WTC11 (cell line): Measurements from ENCODE around the gene FGF23. TPM values are rescaled to one million over a fixed set of nuclear protein-coding genes. Genes with fewer than 3 reads are reported as not detected.

Source experiments
- ATAC-seq: fragments of 200-7000 bp; cut with Tn5 transposase; 2 replicates; pipeline ENCODE4 v1.10.0; 2021; ENCODE audit warnings: mild to moderate bottlenecking, moderate library complexity
- CTCF ChIA-PET: fragments of 300-600 bp; sonication (Branson Sonifier 250); formaldehyde crosslinking; loops from one replicate; lab custom pipeline; 2021; ENCODE audit warnings: antibody characterized with exemption; lab: Charles Lee
- POLR2A ChIA-PET: fragments of 350-600 bp; sonication (Branson Sonifier 250); formaldehyde crosslinking; loops from one replicate; lab custom pipeline; 2021; ENCODE audit warnings: antibody characterized with exemption; lab: Charles Lee
- DNase-seq: peaks from one replicate; pipeline ENCODE4 v3.0.0; 2021; ENCODE audit warnings: low spot score
- H3K27ac Mint-ChIP-seq: 2 replicates; pipeline ENCODE4 v1.8.0; 2021; ENCODE audit warnings: mixed read lengths
- H3K27me3 Mint-ChIP-seq: 2 replicates; pipeline ENCODE4 v1.8.0; 2021; ENCODE audit warnings: low read depth, mild to moderate bottlenecking, moderate library complexity, mixed read lengths
- H3K36me3 Mint-ChIP-seq: 2 replicates; pipeline ENCODE4 v1.8.0; 2021; ENCODE audit warnings: mixed read lengths
- H3K4me1 Mint-ChIP-seq: 2 replicates; pipeline ENCODE4 v1.8.0; 2022; ENCODE audit warnings: mixed read lengths
- H3K4me3 Mint-ChIP-seq: 2 replicates; pipeline ENCODE4 v1.8.0; 2021; ENCODE audit warnings: mild to moderate bottlenecking, moderate library complexity, mixed read lengths
- H3K9me3 Mint-ChIP-seq: 2 replicates; pipeline ENCODE4 v1.8.0; 2021; ENCODE audit warnings: mixed read lengths
- ARID4B ChIP-seq: sonication (generic); formaldehyde crosslinking; IDR thresholded peaks from 2 replicates; pipeline ENCODE4 v1.8.0; 2023; ENCODE audit warnings: missing genetic modification reagents, mild to moderate bottlenecking, borderline replicate concordance
- CREM ChIP-seq: sonication (generic); formaldehyde crosslinking; IDR thresholded peaks from 2 replicates; pipeline ENCODE4 v1.8.1; 2022; ENCODE audit warnings: mild to moderate bottlenecking, missing genetic modification reagents, moderate library complexity
- E2F4 ChIP-seq: sonication (generic); formaldehyde crosslinking; IDR thresholded peaks from 2 replicates; pipeline ENCODE4 v1.8.1; 2022; ENCODE audit warnings: low read depth, mild to moderate bottlenecking, moderate library complexity, missing genetic modification reagents, borderline replicate concordance
- ESRRA ChIP-seq: sonication (generic); formaldehyde crosslinking; IDR thresholded peaks from 2 replicates; pipeline ENCODE4 v1.8.1; 2022; ENCODE audit warnings: mild to moderate bottlenecking, missing genetic modification reagents, borderline replicate concordance
- ETV6 ChIP-seq: sonication (generic); formaldehyde crosslinking; IDR thresholded peaks from 2 replicates; pipeline ENCODE4 v1.8.1; 2022; ENCODE audit warnings: mild to moderate bottlenecking, missing genetic modification reagents
- GTF2I ChIP-seq: fragments of 250-450 bp; sonication (Bioruptor Pico); conservative IDR thresholded peaks from 2 replicates; pipeline ENCODE4 v1.4.0; 2021; ENCODE audit warnings: mild to moderate bottlenecking
- JUN ChIP-seq: sonication (generic); formaldehyde crosslinking; IDR thresholded peaks from 2 replicates; pipeline ENCODE4 v1.8.0; 2023; ENCODE audit warnings: mild to moderate bottlenecking, missing genetic modification reagents
- KAT7 ChIP-seq: sonication (generic); formaldehyde crosslinking; IDR thresholded peaks from 2 replicates; pipeline ENCODE4 v1.8.1; 2023; ENCODE audit warnings: missing genetic modification reagents, mild to moderate bottlenecking, borderline replicate concordance
- MYBL2 ChIP-seq: sonication (generic); formaldehyde crosslinking; IDR thresholded peaks from 2 replicates; pipeline ENCODE4 v1.8.1; 2023; ENCODE audit warnings: mild to moderate bottlenecking, moderate library complexity, missing genetic modification reagents
- NR1H2 ChIP-seq: sonication (generic); formaldehyde crosslinking; IDR thresholded peaks from 2 replicates; pipeline ENCODE4 v1.9.0; 2021; ENCODE audit warnings: mild to moderate bottlenecking, moderate library complexity, missing genetic modification reagents
- RELA ChIP-seq: sonication (generic); formaldehyde crosslinking; IDR thresholded peaks from 2 replicates; pipeline ENCODE4 v1.8.1; 2022; ENCODE audit warnings: missing genetic modification reagents, mild to moderate bottlenecking, borderline replicate concordance
- SMAD3 ChIP-seq: sonication (generic); formaldehyde crosslinking; IDR thresholded peaks from 2 replicates; pipeline ENCODE4 v1.8.0; 2022; ENCODE audit warnings: missing genetic modification reagents, mild to moderate bottlenecking, borderline replicate concordance
- TCF7 ChIP-seq: sonication (generic); formaldehyde crosslinking; IDR thresholded peaks from 2 replicates; pipeline ENCODE4 v1.8.0; 2022; ENCODE audit warnings: mild to moderate bottlenecking, low read depth, missing genetic modification reagents, moderate library complexity
- ZNF121 ChIP-seq: sonication (generic); formaldehyde crosslinking; IDR thresholded peaks from 2 replicates; pipeline ENCODE4 v1.8.0; 2023; ENCODE audit warnings: missing genetic modification reagents
- ZNF317 ChIP-seq: sonication (generic); formaldehyde crosslinking; IDR thresholded peaks from 2 replicates; pipeline ENCODE4 v1.8.1; 2023; ENCODE audit warnings: low read depth, mild to moderate bottlenecking, moderate library complexity, missing genetic modification reagents, borderline replicate concordance
- ZNF396 ChIP-seq: fragments of 250-450 bp; sonication (Bioruptor Pico); IDR thresholded peaks from 2 replicates; pipeline ENCODE4 v1.8.0; 2021; ENCODE audit warnings: mild to moderate bottlenecking, moderate library complexity, borderline replicate concordance
- total RNA-seq: library from RNA; stranded (reverse); gene quantifications from 3 replicates; pipeline ENCODE4 v1.2.3, GENCODE V29; 2021
- TF ChIP-seq, protein P1 (sequence below): sonication (generic); formaldehyde crosslinking; IDR thresholded peaks from 2 replicates; pipeline ENCODE4 v1.8.1; 2023; ENCODE audit warnings: mild to moderate bottlenecking, missing genetic modification reagents, moderate library complexity
- TF ChIP-seq, protein P2 (sequence below): sonication (generic); formaldehyde crosslinking; IDR thresholded peaks from 2 replicates; pipeline ENCODE4 v1.8.1; 2022; ENCODE audit warnings: missing genetic modification reagents, borderline replicate concordance
- TF ChIP-seq, protein P3 (sequence below): sonication (generic); formaldehyde crosslinking; IDR thresholded peaks from 2 replicates; pipeline ENCODE4 v1.8.1; 2023; ENCODE audit warnings: mild to moderate bottlenecking, missing genetic modification reagents, borderline replicate concordance

FGF23 gene
- total RNA-seq, 1 experiment from 2014 or later = 0.24 TPM

DNA sequence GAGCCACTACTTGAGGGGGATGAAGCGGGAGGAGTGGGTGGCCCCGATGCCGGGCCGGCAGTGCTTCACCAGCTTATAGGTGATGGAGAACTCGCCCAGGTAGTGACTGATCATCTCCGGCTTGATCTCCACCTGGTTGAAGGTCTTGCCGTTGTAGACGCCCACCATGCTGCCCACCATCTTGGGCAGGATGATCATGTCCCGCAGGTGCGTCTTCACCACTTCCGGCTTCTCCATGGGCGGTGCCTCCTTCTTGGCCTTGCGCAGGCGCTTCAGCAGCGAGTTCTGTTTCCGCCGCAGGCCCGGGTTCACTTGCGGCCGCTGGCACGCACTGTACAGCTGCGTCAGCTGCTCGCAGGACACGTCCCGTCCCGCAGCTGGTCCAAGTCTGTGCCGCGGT is 55.1 kb downstream of the FGF23 start:
- ChIA-PET CTCF (interaction anchor here (1.3 kb wide), 1 partner anchor 451 kb away, joined by 4 read pairs; the partner anchor contains the start of gene PARP11), POLR2A (interaction anchor here (0.6 kb wide), 1 partner anchor 47 kb away, joined by 3 read pairs; no protein-coding TSS in a partner anchor)
- H3K4me1 Mint-ChIP-seq = peaks cover 30% of the 10 kb centered on the region
- H3K27ac Mint-ChIP-seq = no peak overlapping the region
- H3K36me3 Mint-ChIP-seq = peaks cover 17% of the 10 kb centered on the region
- no peaks in the 10 kb centered on the region for H3K9me3 Mint-ChIP-seq
- TF ChIP-seq ZNF121 (CRISPR knock-in tag) = no peak
- no peak for TF ChIP-seq ARID4B (CRISPR knock-in tag)
- no peak for TF ChIP-seq NR1H2 (CRISPR knock-in tag)
- TF ChIP-seq GTF2I (CRISPR knock-in tag) = no peak
- TF ChIP-seq TCF7 (CRISPR knock-in tag) = no peak
- TF ChIP-seq RELA (CRISPR knock-in tag) = no peak
- no peak for TF ChIP-seq ZNF317 (CRISPR knock-in tag)
- TF ChIP-seq KAT7 (CRISPR knock-in tag) = no peak
- no peak for TF ChIP-seq ZNF396
- no peak for TF ChIP-seq JUN (CRISPR knock-in tag)
- DNase-seq (no peak), ATAC-seq (no peak)
- H3K4me3 Mint-ChIP-seq = no peak overlapping the region
- H3K27me3 Mint-ChIP-seq = peaks cover 8% of the 10 kb centered on the region

DNA sequence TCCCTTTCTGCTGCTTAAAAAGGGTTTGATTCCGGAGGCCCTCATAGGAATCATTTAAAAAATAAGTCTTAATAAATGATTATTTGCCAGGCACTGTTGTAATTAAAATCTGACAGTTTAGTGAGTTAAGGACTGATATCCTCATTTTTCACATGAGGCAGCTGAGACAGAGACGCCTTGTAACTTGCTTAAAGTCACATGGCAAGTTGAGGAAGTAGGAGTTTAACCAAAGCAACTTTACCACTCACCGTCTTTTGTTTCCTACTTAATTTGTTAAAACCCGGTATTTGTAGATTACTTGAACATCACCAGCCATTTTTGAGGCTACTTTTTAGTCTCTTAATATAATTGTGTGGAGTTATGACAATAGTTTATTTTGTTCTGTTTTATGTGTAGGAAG is 56.1 kb downstream of the FGF23 start:
- H3K27me3 Mint-ChIP-seq = peaks cover 18% of the 10 kb centered on the region
- no peak overlapping the region for H3K27ac Mint-ChIP-seq
- H3K36me3 Mint-ChIP-seq = peaks cover 17% of the 10 kb centered on the region
- H3K4me1 Mint-ChIP-seq = peaks cover 30% of the 10 kb centered on the region
- no peaks in the 10 kb centered on the region for H3K9me3 Mint-ChIP-seq
- POLR2A ChIA-PET = interaction anchor here (0.6 kb wide), 2 partner anchors 22 to 139 kb away, joined by 3 read pairs; no protein-coding TSS in a partner anchor
- TF ChIP-seq CREM = no peak
- TF ChIP-seq, protein P1, sequence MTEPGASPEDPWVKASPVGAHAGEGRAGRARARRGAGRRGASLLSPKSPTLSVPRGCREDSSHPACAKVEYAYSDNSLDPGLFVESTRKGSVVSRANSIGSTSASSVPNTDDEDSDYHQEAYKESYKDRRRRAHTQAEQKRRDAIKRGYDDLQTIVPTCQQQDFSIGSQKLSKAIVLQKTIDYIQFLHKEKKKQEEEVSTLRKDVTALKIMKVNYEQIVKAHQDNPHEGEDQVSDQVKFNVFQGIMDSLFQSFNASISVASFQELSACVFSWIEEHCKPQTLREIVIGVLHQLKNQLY (CRISPR knock-in tag) = no peak
- TF ChIP-seq, protein P2, sequence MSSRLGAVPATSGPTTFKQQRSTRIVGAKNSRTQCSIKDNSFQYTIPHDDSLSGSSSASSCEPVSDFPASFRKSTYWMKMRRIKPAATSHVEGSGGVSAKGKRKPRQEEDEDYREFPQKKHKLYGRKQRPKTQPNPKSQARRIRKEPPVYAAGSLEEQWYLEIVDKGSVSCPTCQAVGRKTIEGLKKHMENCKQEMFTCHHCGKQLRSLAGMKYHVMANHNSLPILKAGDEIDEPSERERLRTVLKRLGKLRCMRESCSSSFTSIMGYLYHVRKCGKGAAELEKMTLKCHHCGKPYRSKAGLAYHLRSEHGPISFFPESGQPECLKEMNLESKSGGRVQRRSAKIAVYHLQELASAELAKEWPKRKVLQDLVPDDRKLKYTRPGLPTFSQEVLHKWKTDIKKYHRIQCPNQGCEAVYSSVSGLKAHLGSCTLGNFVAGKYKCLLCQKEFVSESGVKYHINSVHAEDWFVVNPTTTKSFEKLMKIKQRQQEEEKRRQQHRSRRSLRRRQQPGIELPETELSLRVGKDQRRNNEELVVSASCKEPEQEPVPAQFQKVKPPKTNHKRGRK = no peak
- TF ChIP-seq MYBL2 (CRISPR knock-in tag) = no peak
- no peak for TF ChIP-seq E2F4 (CRISPR knock-in tag)
- no peak for TF ChIP-seq ESRRA
- TF ChIP-seq ETV6 = no peak
- TF ChIP-seq, protein P3, sequence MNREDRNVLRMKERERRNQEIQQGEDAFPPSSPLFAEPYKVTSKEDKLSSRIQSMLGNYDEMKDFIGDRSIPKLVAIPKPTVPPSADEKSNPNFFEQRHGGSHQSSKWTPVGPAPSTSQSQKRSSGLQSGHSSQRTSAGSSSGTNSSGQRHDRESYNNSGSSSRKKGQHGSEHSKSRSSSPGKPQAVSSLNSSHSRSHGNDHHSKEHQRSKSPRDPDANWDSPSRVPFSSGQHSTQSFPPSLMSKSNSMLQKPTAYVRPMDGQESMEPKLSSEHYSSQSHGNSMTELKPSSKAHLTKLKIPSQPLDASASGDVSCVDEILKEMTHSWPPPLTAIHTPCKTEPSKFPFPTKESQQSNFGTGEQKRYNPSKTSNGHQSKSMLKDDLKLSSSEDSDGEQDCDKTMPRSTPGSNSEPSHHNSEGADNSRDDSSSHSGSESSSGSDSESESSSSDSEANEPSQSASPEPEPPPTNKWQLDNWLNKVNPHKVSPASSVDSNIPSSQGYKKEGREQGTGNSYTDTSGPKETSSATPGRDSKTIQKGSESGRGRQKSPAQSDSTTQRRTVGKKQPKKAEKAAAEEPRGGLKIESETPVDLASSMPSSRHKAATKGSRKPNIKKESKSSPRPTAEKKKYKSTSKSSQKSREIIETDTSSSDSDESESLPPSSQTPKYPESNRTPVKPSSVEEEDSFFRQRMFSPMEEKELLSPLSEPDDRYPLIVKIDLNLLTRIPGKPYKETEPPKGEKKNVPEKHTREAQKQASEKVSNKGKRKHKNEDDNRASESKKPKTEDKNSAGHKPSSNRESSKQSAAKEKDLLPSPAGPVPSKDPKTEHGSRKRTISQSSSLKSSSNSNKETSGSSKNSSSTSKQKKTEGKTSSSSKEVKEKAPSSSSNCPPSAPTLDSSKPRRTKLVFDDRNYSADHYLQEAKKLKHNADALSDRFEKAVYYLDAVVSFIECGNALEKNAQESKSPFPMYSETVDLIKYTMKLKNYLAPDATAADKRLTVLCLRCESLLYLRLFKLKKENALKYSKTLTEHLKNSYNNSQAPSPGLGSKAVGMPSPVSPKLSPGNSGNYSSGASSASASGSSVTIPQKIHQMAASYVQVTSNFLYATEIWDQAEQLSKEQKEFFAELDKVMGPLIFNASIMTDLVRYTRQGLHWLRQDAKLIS (CRISPR knock-in tag) = no peak
- no peak for TF ChIP-seq SMAD3 (CRISPR knock-in tag)
- no peak overlapping the region for H3K4me3 Mint-ChIP-seq
- ATAC-seq = no peak
- DNase-seq = no peak
- CTCF ChIA-PET = interaction anchor here (0.6 to 1.3 kb wide), 3 partner anchors 16 to 359 kb away, joined by 3 to 4 read pairs (median 3); no protein-coding TSS in a partner anchor
